ENCODE data around the gene ADSS1.

Gene ADSS1

GRCh38 chr14:104770851-104771272 lies 46.8 kb downstream of the ADSS1 start:
- DNase-seq, result no peak

DNA sequence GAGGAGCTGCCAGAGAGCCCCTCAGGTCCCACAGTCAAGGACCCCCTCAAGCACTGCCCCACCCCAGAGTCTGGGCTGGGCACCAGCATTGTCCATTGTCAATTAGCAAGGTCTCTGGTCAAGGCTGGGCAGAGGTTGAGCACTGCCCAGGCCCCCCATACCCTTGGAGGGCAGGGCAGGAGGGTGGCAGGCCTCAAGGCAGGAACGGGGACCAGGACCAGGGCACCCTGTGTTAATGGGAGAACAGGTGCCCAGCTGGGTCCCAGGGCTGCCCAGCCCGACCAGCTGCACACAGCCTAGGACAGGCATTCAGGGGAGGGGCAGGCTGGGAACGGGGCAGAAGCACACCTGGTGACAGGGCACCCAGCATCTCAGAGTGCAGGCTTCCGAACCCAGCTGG lies 47.3 kb downstream of the ADSS1 start:
- DNase-seq, result no peak

DNA sequence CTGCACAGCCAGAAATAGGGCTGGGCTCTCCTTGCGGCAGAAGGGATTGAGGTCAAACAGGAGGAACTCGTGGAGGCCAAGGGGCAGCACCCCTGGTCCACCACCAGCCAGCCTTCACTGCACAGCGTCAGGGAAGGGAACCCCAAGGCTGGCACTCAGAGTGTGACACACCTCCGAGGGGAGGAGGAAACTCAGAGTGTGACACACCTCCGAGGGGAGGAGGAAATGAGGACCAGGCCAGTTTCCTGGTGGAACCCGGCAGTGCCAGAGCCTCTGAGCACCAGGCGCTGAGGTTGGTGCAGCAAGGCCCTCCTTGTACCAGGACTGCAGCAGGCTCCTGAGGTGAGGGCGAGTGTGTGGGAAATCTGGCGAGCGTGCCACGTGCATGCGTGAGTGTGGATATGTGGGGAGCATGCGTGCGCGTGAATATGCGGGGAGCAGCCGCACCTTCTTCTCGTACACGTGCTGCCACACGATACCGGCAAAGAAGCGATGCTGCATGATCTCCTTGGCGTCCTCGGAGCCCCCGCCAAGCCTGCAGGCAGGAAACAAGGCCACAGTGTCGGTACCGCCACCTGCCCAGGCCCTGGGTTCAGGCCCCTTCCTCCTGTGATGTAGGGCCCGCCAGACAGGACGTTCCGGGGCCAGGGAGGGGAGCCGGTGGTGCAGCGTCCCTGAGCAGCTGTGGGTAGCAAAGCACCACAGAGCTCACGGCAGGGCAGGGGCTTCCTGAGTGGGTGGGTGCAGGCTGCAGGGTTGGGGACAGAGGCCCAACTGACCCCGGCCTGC lies 48.1 kb downstream of the ADSS1 start:
- DNase-seq, result no peak

GRCh38 chr14:104772707-104773504 lies 48.9 kb downstream of the ADSS1 start:
- no peak for DNase-seq

DNA sequence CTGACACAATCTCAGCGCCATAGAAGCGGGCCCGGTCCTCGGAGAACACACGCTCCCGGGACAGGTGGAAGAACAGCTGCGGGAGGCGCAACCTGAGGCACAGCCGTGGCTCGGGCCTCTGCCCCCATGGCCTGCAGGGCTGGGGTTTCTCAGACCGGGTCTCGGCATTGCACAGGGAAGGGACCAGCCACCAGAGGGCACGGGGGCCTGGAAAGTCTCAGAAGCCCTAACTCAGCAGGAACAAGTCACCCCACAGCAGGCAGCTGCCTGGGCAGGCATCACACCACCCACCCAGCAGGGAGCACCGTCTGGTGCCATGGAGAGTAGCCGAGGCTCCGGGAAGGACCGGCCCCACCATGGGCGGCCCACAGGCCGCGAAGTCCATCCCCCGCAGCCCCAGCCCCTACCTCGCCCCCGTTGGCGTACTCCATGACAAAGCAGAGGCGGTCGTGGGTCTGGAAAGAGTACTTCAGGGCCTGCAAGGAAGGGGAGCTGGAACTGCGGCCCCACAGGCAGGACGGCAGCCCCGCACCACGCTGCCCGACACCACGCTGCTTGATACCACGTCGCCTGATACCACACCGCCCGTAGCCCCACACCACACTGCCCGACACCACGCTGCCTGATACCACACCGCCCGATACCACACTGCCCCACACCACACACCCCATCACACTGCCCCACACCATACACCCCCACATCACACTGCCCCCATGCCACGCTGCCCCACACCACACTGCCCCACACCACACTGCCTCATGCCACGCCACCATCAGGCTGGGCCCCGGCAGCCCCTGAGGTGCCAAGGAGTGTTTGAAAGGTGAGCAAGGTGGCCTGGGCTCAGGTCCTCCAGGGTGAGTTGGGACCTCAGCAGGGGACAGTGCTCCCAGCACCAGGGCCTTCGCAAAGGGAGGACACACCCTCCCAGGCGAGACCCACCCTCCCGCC lies 49.8 kb downstream of the ADSS1 start:
- no peak for DNase-seq

- DNase-seq, result no peak
Observed at GRCh38 chr14:104774453-104775072, 50.5 kb downstream of the ADSS1 start.

- no peak for DNase-seq
Observed at GRCh38 chr14:104775073-104775489, 51.1 kb downstream of the ADSS1 start.

GRCh38 chr14:104776481-104776880 lies 52.5 kb downstream of the ADSS1 start:
- no peak for DNase-seq

- no peak for DNase-seq
Observed at GRCh38 chr14:104776961-104777807, 53.2 kb downstream of the ADSS1 start.

GRCh38 chr14:104777808-104778249 lies 53.8 kb downstream of the ADSS1 start:
- no peak for DNase-seq

DNA sequence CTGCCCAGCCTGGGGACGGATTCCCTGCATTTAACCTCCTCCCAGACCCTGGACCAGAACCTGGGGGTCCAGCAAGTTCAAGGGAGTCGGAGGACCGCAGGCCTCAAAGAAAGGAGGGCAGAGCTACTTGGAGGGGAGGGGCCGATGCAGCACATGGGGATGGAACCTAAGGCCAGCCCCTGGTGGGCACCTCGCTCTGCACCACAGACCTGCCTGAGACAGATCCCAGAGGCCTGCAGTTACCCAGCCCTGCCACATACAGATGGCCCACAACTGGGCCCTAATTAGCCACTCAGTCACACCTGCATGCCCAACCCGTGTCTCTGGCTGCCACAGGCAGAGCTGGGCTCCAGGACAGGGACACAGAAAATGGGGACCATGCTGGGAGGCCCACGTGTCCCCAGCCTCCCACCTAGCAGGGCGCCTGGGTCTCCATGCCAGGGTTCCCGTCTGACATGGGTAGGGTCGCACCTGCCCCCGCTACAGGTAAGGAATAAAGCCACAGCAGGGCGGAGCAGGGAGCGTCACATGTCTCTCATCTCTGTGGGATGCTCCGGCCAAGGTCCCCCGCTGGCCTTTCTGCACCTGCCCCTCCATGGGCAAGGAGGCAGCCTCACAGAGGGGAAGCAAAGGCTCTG lies 54.8 kb downstream of the ADSS1 start:
- no peak for DNase-seq

- no peak for DNase-seq
Observed at GRCh38 chr14:104779776-104780512, 55.9 kb downstream of the ADSS1 start.

GRCh38 chr14:104780513-104781030 lies 56.5 kb downstream of the ADSS1 start:
- no peak for DNase-seq

DNA sequence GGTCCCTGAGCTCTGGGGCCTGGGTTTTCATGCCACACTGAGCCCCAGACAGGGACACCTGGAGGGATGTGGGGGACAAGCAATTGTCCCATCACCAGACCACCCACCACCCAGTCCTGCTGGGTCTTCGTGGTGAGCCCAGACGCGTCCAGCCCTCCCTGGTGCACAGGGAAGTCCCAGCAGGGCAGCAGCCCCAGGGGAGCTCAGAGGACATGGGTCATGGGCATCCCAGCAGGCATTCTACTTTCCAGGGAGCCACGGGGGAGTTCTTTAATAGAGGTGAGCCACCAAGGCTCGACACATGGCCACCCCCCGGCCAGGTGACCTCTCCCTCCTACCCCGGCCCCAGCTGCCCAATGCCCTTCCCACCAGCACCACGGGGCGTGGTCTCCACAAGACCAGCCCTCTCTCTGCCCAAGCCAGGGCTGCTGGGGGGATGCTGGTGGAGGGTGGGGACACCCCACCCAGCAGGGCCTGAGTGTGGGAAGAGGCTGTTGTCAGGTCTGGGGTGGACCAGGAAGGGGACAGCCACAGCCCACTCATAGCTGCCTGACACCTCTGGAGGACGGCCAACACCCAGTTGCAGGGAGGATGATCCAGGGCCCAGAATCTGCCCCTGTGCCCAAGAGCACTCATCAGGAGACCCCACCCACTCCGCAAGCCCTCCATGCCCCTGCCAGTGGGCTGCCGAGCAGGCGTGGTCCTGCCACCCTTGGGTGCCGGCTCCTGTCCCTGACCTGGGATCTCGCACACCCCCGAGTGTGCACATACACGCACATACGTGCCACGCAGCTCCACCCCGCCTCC lies 57.4 kb downstream of the ADSS1 start:
- DNase-seq, result no peak

GRCh38 chr14:104782086-104782807 lies 58.2 kb downstream of the ADSS1 start:
- no peak for DNase-seq

DNA sequence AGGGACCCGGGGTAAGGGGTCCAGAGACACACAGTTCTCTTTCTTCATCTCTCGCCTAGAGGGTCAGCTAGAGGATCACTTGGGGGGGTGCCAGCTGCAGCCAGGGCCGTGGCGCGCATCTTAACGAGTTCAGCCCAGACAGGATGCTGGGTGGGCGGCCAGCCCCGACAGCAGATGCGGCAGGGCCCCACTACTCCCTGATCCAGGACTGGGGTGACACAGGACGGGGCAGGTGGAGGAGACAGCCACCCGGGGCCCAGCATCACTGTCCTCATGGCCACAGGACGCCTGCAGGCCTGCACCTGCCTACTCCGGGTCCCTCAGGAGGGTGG lies 58.7 kb downstream of the ADSS1 start:
- DNase-seq, result no peak

GRCh38 chr14:104783484-104784217 lies 59.6 kb downstream of the ADSS1 start:
- no peak for DNase-seq

- no peak for DNase-seq
Observed at GRCh38 chr14:104784218-104784568, 60.2 kb downstream of the ADSS1 start.

Data from SW 1271 (cell line).